Activated CD4-positive, alpha-beta T cell treated with anti-CD3 and anti-CD28 coated beads, Interleukin-2, amount 10 ng/mL, durations not matched to agents 7 days and 5 days (primary cell): Measurements from ENCODE around the gene SUMO2. TPM values are rescaled to one million over a fixed set of nuclear protein-coding genes. Genes with fewer than 3 reads are reported as not detected.
"Not testable (repeated sequence)": the region's sequence is repeated elsewhere in the genome, so short reads cannot be mapped to it uniquely, and the experiment has no call there.

Experiments
- CTCF ChIA-PET: fragments of 350-600 bp; sonication (Branson Sonifier 250); formaldehyde crosslinking; loops from one replicate; lab custom pipeline; 2021; ENCODE audit warnings: antibody characterized with exemption; lab: Charles Lee
- POLR2A ChIA-PET: fragments of 350-600 bp; sonication (Branson Sonifier 250); formaldehyde crosslinking; loops from one replicate; lab custom pipeline; 2021; ENCODE audit warnings: antibody characterized with exemption; lab: Charles Lee
- DNase-seq: peaks from one replicate; pipeline ENCODE4 v3.0.0-alpha.2; 2020
- H3K27ac Mint-ChIP-seq: one replicate; pipeline ENCODE4 v1.8.0; 2021; ENCODE audit warnings: mild to moderate bottlenecking, moderate library complexity, mixed read lengths
- H3K27me3 Mint-ChIP-seq: one replicate; pipeline ENCODE4 v1.8.0; 2021; ENCODE audit warnings: mixed read lengths
- H3K36me3 Mint-ChIP-seq: one replicate; pipeline ENCODE4 v1.8.0; 2021; ENCODE audit warnings: low read depth, mixed read lengths
- H3K4me1 Mint-ChIP-seq: one replicate; pipeline ENCODE4 v1.8.0; 2021; ENCODE audit warnings: mixed read lengths
- H3K4me3 Mint-ChIP-seq: one replicate; pipeline ENCODE4 v1.8.0; 2021; ENCODE audit warnings: mild to moderate bottlenecking, moderate library complexity, mixed read lengths
- H3K9me3 Mint-ChIP-seq: one replicate; pipeline ENCODE4 v1.8.0; 2021; ENCODE audit warnings: mixed read lengths
- total RNA-seq, 2 experiments: library from RNA; stranded (reverse); gene quantifications; one replicate each; pipeline ENCODE4 v1.2.3, GENCODE V29; 2021

The SUMO2 gene
- total RNA-seq, 2 experiments from 2014 or later = 527 to 642 TPM

- Mint-ChIP-seq H3K4me3 (peak overlapping the region; percentile 98), H3K27ac (peak overlapping the region; percentile 100), H3K36me3 (peaks cover 28% of the 10 kb centered on the region), H3K4me1 (peaks cover 28% of the 10 kb centered on the region)
- POLR2A ChIA-PET, DNase-seq, H3K9me3 Mint-ChIP-seq, H3K27me3 Mint-ChIP-seq: not testable (repeated sequence)
- CTCF ChIA-PET = interaction anchor here (1.2 to 3.3 kb wide), 3 partner anchors 17 to 93 kb away, joined by 3 to 17 read pairs (median 5); no protein-coding TSS in a partner anchor
These were observed 24.3 kb upstream of the SUMO2 start for GRCh38 chr17:75207050-75207407.

GRCh38 chr17:75205793-75206163 lies 23.0 kb upstream of the SUMO2 start:
- peak overlapping the region; percentile 98 for H3K4me3 Mint-ChIP-seq
- peaks cover 23% of the 10 kb centered on the region for H3K36me3 Mint-ChIP-seq
- ChIA-PET POLR2A (interaction anchor here (0.5 to 1.1 kb wide), 4 partner anchors 28 to 55 kb away, joined by 3 to 4 read pairs (median 4); partner anchors contain the start of genes GGA3 and MRPS7), CTCF (interaction anchor here (0.6 to 3.3 kb wide), 7 partner anchors 9 to 451 kb away, joined by 3 to 17 read pairs (median 4); partner anchors contain the start of gene MIF4GD)
- no peak for DNase-seq
- no peaks in the 10 kb centered on the region for H3K27me3 Mint-ChIP-seq
- no peaks in the 10 kb centered on the region for H3K9me3 Mint-ChIP-seq
- H3K27ac Mint-ChIP-seq = peak overlapping the region; percentile 100
- H3K4me1 Mint-ChIP-seq = peaks cover 30% of the 10 kb centered on the region

- Mint-ChIP-seq H3K4me3 (peak within 1 kb of the TSS; percentile 98), H3K36me3 (peaks cover 19% of the 10 kb centered on the region), H3K4me1 (peaks cover 30% of the 10 kb centered on the region), H3K27me3 (no peaks in the 10 kb centered on the region), H3K9me3 (no peaks in the 10 kb centered on the region), H3K27ac (peak within 1 kb of the TSS; percentile 100)
- DNase-seq = peak; percentile 93
- CTCF ChIA-PET = interaction anchor here (0.6 to 4.9 kb wide), 7 partner anchors 10 to 451 kb away, joined by 3 to 47 read pairs (median 4); partner anchors contain the start of gene MIF4GD
- POLR2A ChIA-PET = interaction anchor here (0.5 to 1.1 kb wide), 4 partner anchors 29 to 56 kb away, joined by 3 to 4 read pairs (median 4); partner anchors contain the start of genes GGA3 and MRPS7
These were observed 22.5 kb upstream of the SUMO2 start, which contains the start of gene NUP85 for GRCh38 chr17:75205037-75205792. NUP85 (plus strand) TSS chr17:75205679; CDS start chr17:75205762, 83 bp downstream.

GRCh38 chr17:75199886-75200618 lies 17.3 kb upstream of the SUMO2 start:
- ChIA-PET POLR2A (no interaction called here), CTCF (interaction anchor here (0.6 to 5.9 kb wide), 6 partner anchors 10 to 86 kb away, joined by 3 to 47 read pairs (median 8); partner anchors contain the start of gene MIF4GD)
- H3K27ac Mint-ChIP-seq = no peak overlapping the region
- no peak overlapping the region for H3K4me3 Mint-ChIP-seq
- H3K36me3 Mint-ChIP-seq = no peaks in the 10 kb centered on the region
- no peaks in the 10 kb centered on the region for H3K27me3 Mint-ChIP-seq
- no peak for DNase-seq
- no peaks in the 10 kb centered on the region for H3K9me3 Mint-ChIP-seq
- H3K4me1 Mint-ChIP-seq = peaks cover 7% of the 10 kb centered on the region

GRCh38 chr17:75194879-75195278 lies 12.1 kb upstream of the SUMO2 start:
- no peak for DNase-seq
- H3K4me3 Mint-ChIP-seq = no peak overlapping the region
- no peaks in the 10 kb centered on the region for H3K27me3 Mint-ChIP-seq
- H3K4me1 Mint-ChIP-seq = peaks cover under 1% of the 10 kb centered on the region
- H3K27ac Mint-ChIP-seq = no peak overlapping the region
- ChIA-PET CTCF (no interaction called here), POLR2A (no interaction called here)
- H3K9me3 Mint-ChIP-seq = no peaks in the 10 kb centered on the region
- no peaks in the 10 kb centered on the region for H3K36me3 Mint-ChIP-seq

GRCh38 chr17:75191584-75191983 lies 8.8 kb upstream of the SUMO2 start:
- ChIA-PET POLR2A (interaction anchor here (0.7 kb wide), 1 partner anchor 86 kb away, joined by 3 read pairs; no protein-coding TSS in a partner anchor), CTCF (interaction anchor here (2.1 to 6.4 kb wide), 2 partner anchors 11 to 77 kb away, joined by 7 to 47 read pairs; no protein-coding TSS in a partner anchor)
- no peak for DNase-seq
- H3K27ac Mint-ChIP-seq = no peak overlapping the region
- no peaks in the 10 kb centered on the region for H3K27me3 Mint-ChIP-seq
- no peaks in the 10 kb centered on the region for H3K9me3 Mint-ChIP-seq
- H3K4me1 Mint-ChIP-seq = peaks cover 14% of the 10 kb centered on the region
- no peaks in the 10 kb centered on the region for H3K36me3 Mint-ChIP-seq
- no peak overlapping the region for H3K4me3 Mint-ChIP-seq

- no peak for DNase-seq
- Mint-ChIP-seq H3K4me1 (peaks cover 25% of the 10 kb centered on the region), H3K27me3 (no peaks in the 10 kb centered on the region), H3K4me3 (no peak overlapping the region), H3K9me3 (no peaks in the 10 kb centered on the region), H3K36me3 (peaks cover 4% of the 10 kb centered on the region), H3K27ac (peak overlapping the region; percentile 95)
- CTCF ChIA-PET = interaction anchor here (0.9 to 6.4 kb wide), 4 partner anchors 14 to 227 kb away, joined by 3 to 47 read pairs (median 5); no protein-coding TSS in a partner anchor
- POLR2A ChIA-PET = no interaction called here
These were observed 5.9 kb upstream of the SUMO2 start for GRCh38 chr17:75188614-75189013.

- ChIA-PET CTCF (interaction anchor here (0.7 to 2.0 kb wide), 6 partner anchors 17 to 86 kb away, joined by 3 to 14 read pairs (median 4); partner anchors contain the start of gene MIF4GD), POLR2A (no interaction called here)
- H3K36me3 Mint-ChIP-seq = peaks cover 28% of the 10 kb centered on the region
- H3K4me1 Mint-ChIP-seq = peaks cover 38% of the 10 kb centered on the region
- no peak for DNase-seq
- peak overlapping the region; percentile 99 for H3K27ac Mint-ChIP-seq
- no peaks in the 10 kb centered on the region for H3K9me3 Mint-ChIP-seq
- no peaks in the 10 kb centered on the region for H3K27me3 Mint-ChIP-seq
- peak overlapping the region; percentile 78 for H3K4me3 Mint-ChIP-seq
These were observed 1.5 kb upstream of the SUMO2 start for GRCh38 chr17:75183999-75184884.

GRCh38 chr17:75182319-75182568 lies 515 bp downstream of the SUMO2 start:
- H3K36me3 Mint-ChIP-seq = peaks cover 36% of the 10 kb centered on the region
- peaks cover 43% of the 10 kb centered on the region for H3K4me1 Mint-ChIP-seq
- CTCF ChIA-PET = interaction anchor here (1.2 to 1.4 kb wide), 2 partner anchors 64 to 68 kb away, joined by 3 to 5 read pairs; no protein-coding TSS in a partner anchor
- POLR2A ChIA-PET = no interaction called here
- no peaks in the 10 kb centered on the region for H3K9me3 Mint-ChIP-seq
- H3K27ac Mint-ChIP-seq = peak overlapping the region; percentile 99
- no peaks in the 10 kb centered on the region for H3K27me3 Mint-ChIP-seq
- no peak for DNase-seq
- peak overlapping the region; percentile 84 for H3K4me3 Mint-ChIP-seq

- peaks cover 37% of the 10 kb centered on the region for H3K36me3 Mint-ChIP-seq
- peak overlapping the region; percentile 99 for H3K27ac Mint-ChIP-seq
- peak overlapping the region; percentile 84 for H3K4me3 Mint-ChIP-seq
- ChIA-PET POLR2A (no interaction called here), CTCF (interaction anchor here (0.9 to 2.0 kb wide), 2 partner anchors 10 to 68 kb away, joined by 3 to 6 read pairs; no protein-coding TSS in a partner anchor)
- DNase-seq = peak; percentile 51
- H3K9me3 Mint-ChIP-seq = no peaks in the 10 kb centered on the region
- no peaks in the 10 kb centered on the region for H3K27me3 Mint-ChIP-seq
- H3K4me1 Mint-ChIP-seq = peaks cover 45% of the 10 kb centered on the region
These were observed 996 bp downstream of the SUMO2 start for GRCh38 chr17:75181608-75182318.

- H3K36me3 Mint-ChIP-seq = peaks cover 41% of the 10 kb centered on the region
- DNase-seq = no peak
- POLR2A ChIA-PET = interaction anchor here (0.6 kb wide), 1 partner anchor 226 kb away, joined by 3 read pairs; no protein-coding TSS in a partner anchor
- H3K9me3 Mint-ChIP-seq = no peaks in the 10 kb centered on the region
- peak overlapping the region; percentile 99 for H3K27ac Mint-ChIP-seq
- CTCF ChIA-PET = interaction anchor here (0.5 to 2.0 kb wide), 6 partner anchors 10 to 390 kb away, joined by 3 to 8 read pairs (median 3); no protein-coding TSS in a partner anchor
- peak overlapping the region; percentile 84 for H3K4me3 Mint-ChIP-seq
- H3K4me1 Mint-ChIP-seq = peaks cover 48% of the 10 kb centered on the region
- H3K27me3 Mint-ChIP-seq = no peaks in the 10 kb centered on the region
These were observed 1.6 kb downstream of the SUMO2 start for GRCh38 chr17:75181110-75181509.
